ENCODE data around the gene ANKRD50. TPM values are rescaled to one million over a fixed set of nuclear protein-coding genes. Genes with fewer than 3 reads are reported as not detected.

ANKRD50 gene
- total and polyA plus RNA-seq, 9 of the 15 experiments (the other 6 are each of a cell fraction or from before 2014, with no cell fraction given): 2.0 to 8.0 (median 6.2) TPM

- TF ChIP-seq ZNF518B (CRISPR knock-in tag; IDR thresholded peaks at IDR 0.05): no peak
- TF ChIP-seq CHCHD3 (CRISPR knock-in tag; IDR thresholded peaks at IDR 0.05): no peak
- no peak for TF ChIP-seq ZC3H11A (IDR thresholded peaks at IDR 0.05; ENCODE audit: low read depth, low read length)
- no peak for TF ChIP-seq ARID3B (CRISPR knock-in tag; IDR thresholded peaks at IDR 0.05; ENCODE audit: borderline replicate concordance)
- no peak for TF ChIP-seq HMG20A (CRISPR knock-in tag; conservative IDR thresholded peaks at IDR 0.05)
- TF ChIP-seq ELF2 (CRISPR knock-in tag; IDR thresholded peaks at IDR 0.05): no peak
- no peak for TF ChIP-seq ZNF717 (CRISPR knock-in tag; IDR thresholded peaks at IDR 0.05)
- TF ChIP-seq KAT2B (IDR thresholded peaks at IDR 0.05; ENCODE audit: low read depth, low read length): no peak
- no peak for TF ChIP-seq TEAD1 (CRISPR knock-in tag; IDR thresholded peaks at IDR 0.05)
- TF ChIP-seq FOXA1 (IDR thresholded peaks at IDR 0.05; ENCODE audit: borderline replicate concordance): no peak
- TF ChIP-seq ZNF655 (CRISPR knock-in tag; IDR thresholded peaks at IDR 0.05): no peak
- TF ChIP-seq ZNF277 (CRISPR knock-in tag; IDR thresholded peaks at IDR 0.05; ENCODE audit: borderline replicate concordance): no peak
- 0 out of 2 replicates have a peak, but pooled peaks have one; percentile 28 for TF ChIP-seq NR2C2 (CRISPR knock-in tag; IDR thresholded peaks at IDR 0.05)
- no peak for TF ChIP-seq NR2C2 (tag; IDR thresholded peaks at IDR 0.05)
- no peak for TF ChIP-seq ZNF41 (CRISPR knock-in tag; conservative IDR thresholded peaks at IDR 0.05)
- TF ChIP-seq KHSRP (IDR thresholded peaks at IDR 0.05): no peak
- TF ChIP-seq HEY1 (CRISPR knock-in tag; IDR thresholded peaks at IDR 0.05; ENCODE audit: borderline replicate concordance): no peak
Measured at GRCh38 chr4:124712372-124713184, at the start of gene ANKRD50 (continued).
